ENCODE results near the gene FBL. TPM values are rescaled to one million over a fixed set of nuclear protein-coding genes. Genes with fewer than 3 reads are reported as not detected.

The FBL gene
- polyA plus RNA-seq, 4 donors = 285 to 358 (median 326) TPM

DNA sequence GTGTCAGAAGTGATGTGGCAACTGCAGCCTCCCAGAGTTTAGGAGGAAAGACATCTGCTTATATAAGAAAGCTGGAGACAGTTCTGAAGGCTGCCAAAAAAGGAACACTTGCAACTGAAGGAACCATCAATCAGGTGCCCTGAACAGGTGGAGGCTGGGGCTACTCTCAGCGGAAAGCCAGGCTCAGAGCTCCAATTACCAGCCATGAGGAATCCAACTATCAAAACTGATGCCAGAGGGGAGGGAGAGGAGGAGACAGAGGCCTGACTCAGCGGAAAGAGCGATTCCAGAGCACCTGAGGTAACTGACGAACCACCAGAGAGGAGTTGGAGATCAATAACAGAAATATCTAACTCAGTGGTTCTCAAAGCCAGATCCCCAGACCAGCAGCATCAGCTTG, 43.2 kb downstream of the FBL start:
- DNase-seq (ENCODE audit: low read depth in 4 of 4, low spot score in 3 of 4) = peak in 1 of 4 donors; percentile 21

DNA sequence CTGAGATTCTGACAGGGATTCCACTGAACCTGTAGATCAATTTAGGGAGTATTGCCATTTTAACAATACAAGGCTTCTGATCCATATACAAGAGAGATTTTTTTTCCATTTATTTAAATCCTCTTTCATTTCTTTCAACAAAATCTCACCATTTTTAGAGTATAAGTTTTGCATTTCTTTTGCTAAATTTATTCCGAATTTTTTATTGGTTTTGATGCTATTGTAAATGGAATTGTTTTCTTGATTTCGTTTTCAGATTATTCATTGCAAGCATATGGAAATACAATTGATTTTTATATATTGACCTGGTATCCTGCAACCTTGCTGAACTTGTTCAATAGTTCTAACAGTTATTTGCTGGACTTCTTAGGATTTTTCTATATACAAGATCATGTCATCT, 49.1 kb downstream of the FBL start:
- no peak for DNase-seq (ENCODE audit: low read depth in 4 of 4, low spot score in 3 of 4)

- no peak for DNase-seq (ENCODE audit: low read depth in 4 of 4, low spot score in 3 of 4)
These were observed 50.1 kb downstream of the FBL start for GRCh38 chr19:39796000-39796498.

DNA sequence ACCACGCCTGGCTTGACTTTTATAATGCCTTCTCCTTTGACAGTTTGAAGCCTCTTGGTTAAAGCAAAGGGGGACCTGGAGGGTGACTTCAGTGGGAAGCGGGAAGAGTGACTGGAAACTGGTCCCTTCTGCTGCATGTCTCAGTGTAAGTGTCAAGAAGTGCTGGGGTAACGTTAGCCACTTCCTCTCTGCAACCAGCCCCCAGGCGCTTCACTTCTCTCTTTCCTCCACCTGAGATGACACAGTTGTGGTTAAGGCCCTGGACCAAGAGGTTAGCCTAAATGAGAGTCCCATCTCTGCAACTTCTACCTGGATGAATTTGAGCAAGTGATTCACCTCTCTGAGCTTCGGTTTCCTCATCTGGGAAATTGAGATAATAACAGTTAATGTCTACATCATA, 51.2 kb downstream of the FBL start:
- DNase-seq (ENCODE audit: low read depth in 4 of 4, low spot score in 3 of 4) = no peak

DNA sequence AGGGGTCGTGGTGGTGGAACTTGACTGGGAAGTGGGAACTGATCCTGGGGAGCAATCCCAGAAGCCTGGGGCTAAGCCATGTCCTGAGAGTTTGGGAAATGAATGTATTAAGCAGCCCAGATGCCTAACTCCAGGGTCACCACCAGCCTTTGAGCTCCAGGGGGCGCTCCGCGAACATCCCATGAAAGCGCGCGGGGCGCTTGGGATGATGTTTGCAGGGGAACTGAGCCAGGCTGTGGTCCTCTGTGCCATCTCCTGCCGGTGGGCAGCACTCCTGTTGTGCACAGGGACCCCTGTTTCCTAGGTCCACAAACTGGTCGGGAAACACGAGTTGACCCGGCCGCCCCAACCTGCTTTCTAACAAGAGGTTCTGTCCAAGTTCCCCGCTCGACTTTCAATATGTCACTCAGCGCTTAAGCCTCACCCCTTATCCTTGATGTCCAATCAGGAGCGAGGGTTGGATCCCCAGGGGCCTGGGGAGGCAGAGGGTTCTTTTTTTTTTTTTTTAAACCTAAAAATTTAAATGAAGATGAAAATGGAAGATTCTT, 53.1 kb downstream of the FBL start:
- DNase-seq (ENCODE audit: low read depth in 4 of 4, low spot score in 3 of 4) = peak; percentile 38 to 59 (median 46)

DNA sequence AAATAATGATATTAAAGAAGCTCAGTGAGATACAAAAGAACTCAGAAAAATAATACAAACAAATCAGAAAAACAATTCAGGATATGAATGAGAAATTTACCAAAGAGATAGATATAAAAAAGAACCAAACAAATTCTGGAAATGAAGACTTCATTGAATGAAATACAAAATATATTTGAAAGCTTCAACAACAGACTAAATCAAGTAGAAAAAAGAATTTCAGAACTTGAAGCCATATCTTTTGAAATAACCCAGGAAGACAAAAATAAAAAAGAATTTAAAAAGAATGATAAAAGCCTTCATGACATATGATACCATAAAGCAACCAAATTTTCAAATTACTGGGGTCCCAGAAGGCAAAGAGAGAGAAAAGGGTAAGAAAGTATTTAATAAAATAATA, 57.9 kb downstream of the FBL start:
- no peak for DNase-seq (ENCODE audit: low read depth in 4 of 4, low spot score in 3 of 4)

Other genes starting within 250 kb of the FBL start
- not detected for gene LGALS13, start 243.9 kb downstream of the FBL start, polyA plus RNA-seq (ENCODE audit: insufficient read length in 4 of 4)
- gene LGALS16, start 190.5 kb downstream of the FBL start, polyA plus RNA-seq (ENCODE audit: insufficient read length in 4 of 4) = not detected
- gene LGALS14, start 141.9 kb downstream of the FBL start, polyA plus RNA-seq (ENCODE audit: insufficient read length in 4 of 4) = not detected
- gene CLC, start 108.3 kb downstream of the FBL start, polyA plus RNA-seq (ENCODE audit: insufficient read length in 4 of 4) = 1 to 10 TPM; 1.1 to 5.5 (median 1.5) TPM
- not detected for gene LEUTX, start 67.5 kb downstream of the FBL start, polyA plus RNA-seq (ENCODE audit: insufficient read length in 4 of 4)
- 10 to 100 TPM; 20.5 to 38.7 (median 32.5) TPM for gene DYRK1B, start 12.2 kb downstream of the FBL start, polyA plus RNA-seq (ENCODE audit: insufficient read length in 4 of 4)
- gene FCGBP, start 88.3 kb upstream of the FBL start, polyA plus RNA-seq (ENCODE audit: insufficient read length in 4 of 4) = 1 to 10 TPM; 1.7 to 9.5 (median 6.1) TPM
- gene PSMC4, start 124.8 kb upstream of the FBL start, polyA plus RNA-seq (ENCODE audit: insufficient read length in 4 of 4) = 100 to 1,000 TPM in 1 of 4 donors, 10 to 100 TPM in 3; 55.3 to 103 (median 85.8) TPM
- gene ZNF546, start 150.7 kb upstream of the FBL start, polyA plus RNA-seq (ENCODE audit: insufficient read length in 4 of 4) = 10 to 100 TPM in 1 of 4 donors, 1 to 10 TPM in 3; 5.8 to 10.1 (median 7.1) TPM
- gene ZNF780B, start 209.9 kb upstream of the FBL start, polyA plus RNA-seq (ENCODE audit: insufficient read length in 4 of 4) = 10 to 100 TPM; 18.8 to 37.4 (median 25.3) TPM
- 10 to 100 TPM; 12.5 to 25.7 (median 19.8) TPM for gene ZNF780A, start 244.6 kb upstream of the FBL start, polyA plus RNA-seq (ENCODE audit: insufficient read length in 4 of 4)